ENCODE measurements around the gene TUBB4B. TPM values are rescaled to one million over a fixed set of nuclear protein-coding genes. Genes with fewer than 3 reads are reported as not detected.

The TUBB4B gene
- total RNA-seq, 1 donor from 2014 or later = 262 TPM

- TF ChIP-seq, protein P1, sequence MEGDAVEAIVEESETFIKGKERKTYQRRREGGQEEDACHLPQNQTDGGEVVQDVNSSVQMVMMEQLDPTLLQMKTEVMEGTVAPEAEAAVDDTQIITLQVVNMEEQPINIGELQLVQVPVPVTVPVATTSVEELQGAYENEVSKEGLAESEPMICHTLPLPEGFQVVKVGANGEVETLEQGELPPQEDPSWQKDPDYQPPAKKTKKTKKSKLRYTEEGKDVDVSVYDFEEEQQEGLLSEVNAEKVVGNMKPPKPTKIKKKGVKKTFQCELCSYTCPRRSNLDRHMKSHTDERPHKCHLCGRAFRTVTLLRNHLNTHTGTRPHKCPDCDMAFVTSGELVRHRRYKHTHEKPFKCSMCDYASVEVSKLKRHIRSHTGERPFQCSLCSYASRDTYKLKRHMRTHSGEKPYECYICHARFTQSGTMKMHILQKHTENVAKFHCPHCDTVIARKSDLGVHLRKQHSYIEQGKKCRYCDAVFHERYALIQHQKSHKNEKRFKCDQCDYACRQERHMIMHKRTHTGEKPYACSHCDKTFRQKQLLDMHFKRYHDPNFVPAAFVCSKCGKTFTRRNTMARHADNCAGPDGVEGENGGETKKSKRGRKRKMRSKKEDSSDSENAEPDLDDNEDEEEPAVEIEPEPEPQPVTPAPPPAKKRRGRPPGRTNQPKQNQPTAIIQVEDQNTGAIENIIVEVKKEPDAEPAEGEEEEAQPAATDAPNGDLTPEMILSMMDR (IDR thresholded peaks at IDR 0.05; ENCODE audit: insufficient read depth, low read length, poor library complexity, severe bottlenecking) = no peak
- no peak for DNase-seq (ENCODE audit: low read depth)
- no peaks in the 10 kb centered on the region for H3K36me3 ChIP-seq (ENCODE audit: control insufficient read depth, insufficient read depth, low read length)
- H3K4me3 ChIP-seq (ENCODE audit: low read depth, low read length) = no peak overlapping the region
- peaks cover 55% of the 10 kb centered on the region for H3K27me3 ChIP-seq (ENCODE audit: control insufficient read depth, insufficient read depth, low read length)
These were observed 11.0 kb upstream of the TUBB4B start for GRCh38 chr9:137229903-137230704.

DNA sequence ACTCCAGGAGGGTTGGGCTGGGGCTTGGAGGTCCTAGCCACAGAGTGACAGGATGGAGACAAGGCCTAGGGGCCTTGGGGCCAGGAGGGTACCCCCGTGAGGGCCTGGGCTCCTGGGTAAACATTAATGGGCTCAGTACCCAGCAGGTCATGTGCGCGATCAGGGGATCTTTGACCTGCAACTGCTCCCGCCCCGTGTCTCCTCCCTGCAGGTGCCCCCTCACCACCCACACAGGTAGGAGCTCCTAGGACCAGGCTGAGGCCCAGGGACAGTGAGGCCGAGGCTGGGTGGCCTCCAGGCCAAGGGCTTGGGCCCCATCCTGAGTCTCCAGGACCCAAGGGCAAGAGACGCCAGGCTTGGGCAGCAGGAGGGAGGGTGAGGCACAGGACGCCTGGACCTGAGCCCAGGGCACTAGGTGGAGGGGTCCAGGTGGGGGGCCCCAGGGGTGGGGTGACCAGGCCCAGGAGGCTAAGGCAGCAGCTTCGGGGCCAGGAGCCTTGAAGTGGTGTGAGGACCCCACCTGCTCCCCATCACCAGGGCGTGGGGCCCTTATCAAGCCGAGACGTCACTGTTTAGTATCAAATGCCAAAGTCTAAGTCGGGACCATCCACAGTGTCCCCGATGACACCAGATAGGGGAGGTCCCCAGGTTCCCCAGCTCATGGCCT lies 10.2 kb upstream of the TUBB4B start, which contains the start of gene SLC34A3:
SLC34A3 (plus strand) TSS at position 197 of the 667 bp plus-strand sequence. CDS start 802 bp downstream, outside the sequence.
- DNase-seq (ENCODE audit: low read depth) = no peak
- TF ChIP-seq, protein P1 (IDR thresholded peaks at IDR 0.05; ENCODE audit: insufficient read depth, low read length, poor library complexity, severe bottlenecking) = no peak
- H3K4me3 ChIP-seq (ENCODE audit: low read depth, low read length) = no peak within 1 kb of the TSS
- peaks cover 61% of the 10 kb centered on the region for H3K27me3 ChIP-seq (ENCODE audit: control insufficient read depth, insufficient read depth, low read length)
- H3K36me3 ChIP-seq (ENCODE audit: control insufficient read depth, insufficient read depth, low read length) = no peaks in the 10 kb centered on the region

GRCh38 chr9:137231372-137232039 lies 9.6 kb upstream of the TUBB4B start:
- peaks cover 64% of the 10 kb centered on the region for H3K27me3 ChIP-seq (ENCODE audit: control insufficient read depth, insufficient read depth, low read length)
- TF ChIP-seq, protein P1 (IDR thresholded peaks at IDR 0.05; ENCODE audit: insufficient read depth, low read length, poor library complexity, severe bottlenecking) = no peak
- no peaks in the 10 kb centered on the region for H3K36me3 ChIP-seq (ENCODE audit: control insufficient read depth, insufficient read depth, low read length)
- DNase-seq (ENCODE audit: low read depth) = no peak
- no peak overlapping the region for H3K4me3 ChIP-seq (ENCODE audit: low read depth, low read length)

GRCh38 chr9:137232101-137232500 lies 9.0 kb upstream of the TUBB4B start:
- H3K27me3 ChIP-seq (ENCODE audit: control insufficient read depth, insufficient read depth, low read length) = peaks cover 64% of the 10 kb centered on the region
- no peaks in the 10 kb centered on the region for H3K36me3 ChIP-seq (ENCODE audit: control insufficient read depth, insufficient read depth, low read length)
- no peak overlapping the region for H3K4me3 ChIP-seq (ENCODE audit: low read depth, low read length)
- DNase-seq (ENCODE audit: low read depth) = no peak
- TF ChIP-seq, protein P1 (IDR thresholded peaks at IDR 0.05; ENCODE audit: insufficient read depth, low read length, poor library complexity, severe bottlenecking) = no peak

- TF ChIP-seq, protein P1 (IDR thresholded peaks at IDR 0.05; ENCODE audit: insufficient read depth, low read length, poor library complexity, severe bottlenecking) = no peak
These were observed 8.6 kb upstream of the TUBB4B start for GRCh38 chr9:137232510-137232909.

More at GRCh38 chr9:137232510-137232909, 8.6 kb upstream of the TUBB4B start:
- no peaks in the 10 kb centered on the region for H3K36me3 ChIP-seq (ENCODE audit: control insufficient read depth, insufficient read depth, low read length)
- no peak overlapping the region for H3K4me3 ChIP-seq (ENCODE audit: low read depth, low read length)
- no peak for DNase-seq (ENCODE audit: low read depth)
- peaks cover 64% of the 10 kb centered on the region for H3K27me3 ChIP-seq (ENCODE audit: control insufficient read depth, insufficient read depth, low read length)

All from kidney epithelial cell (primary cell).